NCI-H187 treated with DMSO at 0.1 percent for 48 hours (cell line): Measurements from ENCODE around the gene ROPN1L.
"Not testable (repeated sequence)": the region's sequence is repeated elsewhere in the genome, so short reads cannot be mapped to it uniquely, and the experiment has no call there.

Experiments used
- DNase-seq: peaks from one replicate; lab custom pipeline; 2025; lab: John Stamatoyannopoulos, UW

Gene ROPN1L

DNA sequence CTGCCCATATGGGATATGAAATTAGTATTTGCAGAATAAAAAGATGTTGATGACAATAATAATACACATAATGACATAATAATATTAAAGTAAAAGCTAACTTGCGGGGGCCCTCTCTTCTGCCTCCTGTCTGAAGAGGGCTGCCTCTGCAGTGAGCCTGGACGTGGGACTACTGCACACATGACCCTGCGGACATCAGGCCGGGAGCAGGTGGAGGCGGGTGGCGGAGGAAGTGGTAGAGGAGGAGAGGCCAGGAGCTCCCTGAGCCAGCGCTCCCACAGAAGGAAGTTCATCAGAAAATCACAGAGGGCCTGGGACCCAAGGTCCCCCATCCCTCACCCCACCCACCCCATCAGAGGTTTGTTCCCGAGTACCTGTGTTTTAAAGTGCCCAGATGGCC is 60.5 kb downstream of the ROPN1L start:
- DNase-seq = no peak

DNA sequence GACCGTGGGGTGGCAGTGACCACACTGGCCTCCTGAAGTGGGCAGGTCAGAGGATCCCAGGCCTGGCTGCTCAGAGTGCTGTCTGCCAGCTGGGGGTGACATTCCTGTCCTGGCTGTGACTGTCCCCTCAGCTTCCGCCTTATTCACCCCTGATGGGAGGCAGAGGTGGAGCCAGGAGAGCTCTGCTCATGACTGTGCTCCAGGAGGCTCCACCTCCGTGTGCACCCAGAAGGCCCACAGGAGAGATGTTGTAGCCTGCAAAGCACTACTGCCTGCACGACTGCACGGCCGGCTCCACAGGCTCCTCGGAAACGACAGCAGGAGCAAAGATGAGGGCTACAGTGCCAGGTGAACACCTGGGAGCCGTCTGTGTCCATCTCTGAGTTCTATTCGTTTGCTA is 60.9 kb downstream of the ROPN1L start:
- no peak for DNase-seq

- no peak for DNase-seq
These were observed 61.6 kb downstream of the ROPN1L start for GRCh38 chr5:10503321-10503720.

- DNase-seq = no peak
These were observed 62.5 kb downstream of the ROPN1L start for GRCh38 chr5:10503997-10504793.

DNA sequence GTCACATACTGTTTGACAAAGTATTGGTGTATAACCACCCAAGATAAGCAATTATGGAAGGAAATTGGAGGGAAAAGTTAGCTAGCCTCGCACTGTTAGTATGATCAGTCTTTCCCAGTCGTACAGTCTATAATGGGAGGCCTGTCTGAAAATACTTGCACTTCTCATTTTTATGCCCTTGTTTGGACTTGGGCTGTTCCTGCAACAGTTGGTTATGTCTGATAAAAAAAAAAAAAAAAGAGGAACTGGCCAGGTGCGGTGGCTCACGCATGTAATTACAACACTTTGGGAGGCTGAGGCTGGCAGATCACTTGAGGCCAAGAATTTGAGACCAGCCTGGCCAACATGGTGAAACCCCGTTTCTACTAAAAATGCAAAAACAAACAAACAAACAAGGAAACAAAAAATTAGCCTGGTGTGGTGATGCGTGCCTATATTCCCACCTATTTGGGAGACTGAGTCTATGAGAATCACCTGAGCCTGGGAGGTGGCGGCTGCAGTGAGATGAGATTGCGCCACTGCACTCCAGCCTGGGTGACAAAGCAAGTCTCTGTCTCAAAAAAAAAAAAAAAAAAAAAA is 63.9 kb downstream of the ROPN1L start:
- no peak for DNase-seq

GRCh38 chr5:10506535-10506934 is 64.9 kb downstream of the ROPN1L start:
- DNase-seq = no peak

GRCh38 chr5:10507575-10508096 is 66.0 kb downstream of the ROPN1L start:
- peak; percentile 6 for DNase-seq

- no peak for DNase-seq
These were observed 67.9 kb downstream of the ROPN1L start for GRCh38 chr5:10509575-10509974.

DNA sequence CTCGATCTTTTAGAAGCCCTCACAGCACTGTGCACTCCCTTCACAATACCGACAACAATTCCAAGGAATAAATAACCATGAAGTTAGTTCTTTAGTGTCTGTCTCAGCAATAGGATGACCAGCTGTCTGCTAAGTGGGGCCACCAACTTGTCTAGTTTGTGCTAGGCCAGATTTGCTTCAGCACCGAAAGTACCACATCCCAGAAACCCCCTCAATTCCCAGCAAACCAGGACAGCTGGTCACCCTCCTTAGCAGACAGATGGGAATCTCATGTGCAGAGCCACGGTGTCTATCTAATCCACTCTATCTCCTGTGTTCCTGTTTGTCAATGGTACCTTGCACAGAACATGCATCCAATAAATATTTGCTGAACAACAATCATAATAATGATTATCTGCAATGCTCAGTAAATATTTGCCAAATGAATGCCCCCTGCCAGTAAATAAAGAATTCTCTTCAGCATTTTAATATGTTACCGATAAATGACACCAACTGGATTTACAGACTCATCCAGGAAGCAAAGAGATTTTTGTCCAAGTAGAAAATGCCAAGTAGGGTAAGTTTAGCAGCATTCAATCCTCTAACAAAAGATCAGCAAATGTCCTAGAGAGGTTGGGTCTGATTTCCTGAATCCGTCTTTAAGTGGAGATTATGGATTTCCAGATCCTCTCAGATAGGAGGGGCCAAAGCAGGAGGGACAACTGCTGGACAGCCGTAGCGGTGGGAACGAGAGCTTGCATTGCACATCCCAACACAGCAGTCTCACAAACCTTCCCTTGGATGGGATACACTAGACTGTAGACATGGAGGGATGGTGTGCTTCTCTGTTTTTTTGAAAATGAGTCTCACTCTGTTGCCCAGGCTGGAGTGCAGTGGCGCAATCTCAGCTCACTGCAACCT is 70.3 kb downstream of the ROPN1L start:
- no peak for DNase-seq

DNA sequence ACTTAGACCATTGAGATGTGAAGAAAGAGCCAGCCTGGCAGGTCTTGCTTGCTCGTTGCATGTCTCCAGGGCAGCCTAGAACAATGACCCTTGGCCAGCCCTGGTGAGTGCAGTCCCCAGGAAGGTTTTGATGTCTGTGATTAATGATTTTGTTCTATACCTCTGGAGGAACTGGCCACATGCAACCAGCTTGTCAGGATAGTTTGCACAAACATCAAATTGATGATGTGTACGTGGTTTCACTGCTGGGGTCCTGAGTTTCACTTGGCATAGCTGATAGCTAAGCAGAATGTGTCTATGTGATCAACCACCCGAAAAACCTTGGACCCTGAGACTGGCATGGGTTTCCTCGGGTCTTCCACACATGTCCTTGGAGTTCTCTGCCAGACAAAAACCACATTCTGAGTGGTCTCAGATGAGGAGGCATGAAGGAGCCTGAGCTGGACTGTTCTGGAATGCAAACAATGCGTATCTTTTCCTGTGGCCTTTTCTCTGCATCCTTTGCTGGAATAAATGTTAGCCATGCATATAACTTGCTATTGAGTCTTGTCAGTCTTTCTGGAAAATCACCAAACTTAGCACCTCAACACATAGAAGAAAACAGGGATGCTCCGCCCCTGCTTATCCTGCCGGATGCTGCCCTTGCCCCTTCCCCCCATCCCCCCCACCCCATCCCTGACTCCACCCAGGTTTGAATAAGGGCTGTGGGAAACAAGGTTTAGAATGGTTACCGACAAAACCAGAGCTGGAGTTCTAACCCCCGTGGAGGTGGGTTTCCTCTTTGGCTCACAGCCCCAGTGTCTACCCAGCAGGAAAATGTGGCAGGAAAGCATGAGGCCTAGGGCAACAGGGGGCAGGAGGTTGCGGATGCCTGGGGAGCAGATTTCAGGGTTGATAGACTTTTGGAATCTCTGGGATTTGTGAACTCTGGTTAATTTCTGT is 72.1 kb downstream of the ROPN1L start:
- DNase-seq = no peak

DNA sequence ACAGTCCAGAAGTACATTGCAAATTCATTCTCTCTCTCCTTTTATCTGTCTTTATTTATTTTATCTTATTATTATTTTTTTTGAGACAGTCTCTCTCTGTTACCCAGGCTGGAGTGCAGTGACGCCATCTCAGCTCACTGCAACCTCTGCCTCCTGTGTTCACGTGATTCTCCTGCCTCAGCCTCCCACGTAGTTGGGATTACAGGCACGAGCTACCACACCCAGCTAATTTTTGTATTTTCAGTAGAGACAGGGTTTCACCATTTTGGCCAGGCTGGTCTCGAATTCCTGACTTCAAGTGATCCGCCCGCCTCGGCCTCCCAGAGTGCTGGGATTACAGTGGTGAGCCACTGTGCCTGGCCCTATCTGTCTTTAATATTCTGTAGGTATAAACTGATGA is 72.9 kb downstream of the ROPN1L start:
- DNase-seq = not testable (repeated sequence)
